DND-41 (cell line): ENCODE data around the gene MRPL17.

Source experiments
- EZH2 ChIP-seq: IDR thresholded peaks from 3 replicates; pipeline ENCODE4 v1.6.1; 2012; ENCODE audit warnings: borderline replicate concordance, low read depth, mild to moderate bottlenecking, moderate library complexity, low read length, inconsistent platforms; ENCODE audit not compliant: severe bottlenecking
- TF ChIP-seq, protein P1 (sequence below): IDR thresholded peaks from 2 replicates; pipeline ENCODE4 v1.5.1; 2012; ENCODE audit warnings: borderline replicate concordance, low read length, moderate library complexity, mild to moderate bottlenecking; ENCODE audit not compliant: poor library complexity, severe bottlenecking; ENCODE audit errors: extremely low read depth

- TF ChIP-seq, protein P1, sequence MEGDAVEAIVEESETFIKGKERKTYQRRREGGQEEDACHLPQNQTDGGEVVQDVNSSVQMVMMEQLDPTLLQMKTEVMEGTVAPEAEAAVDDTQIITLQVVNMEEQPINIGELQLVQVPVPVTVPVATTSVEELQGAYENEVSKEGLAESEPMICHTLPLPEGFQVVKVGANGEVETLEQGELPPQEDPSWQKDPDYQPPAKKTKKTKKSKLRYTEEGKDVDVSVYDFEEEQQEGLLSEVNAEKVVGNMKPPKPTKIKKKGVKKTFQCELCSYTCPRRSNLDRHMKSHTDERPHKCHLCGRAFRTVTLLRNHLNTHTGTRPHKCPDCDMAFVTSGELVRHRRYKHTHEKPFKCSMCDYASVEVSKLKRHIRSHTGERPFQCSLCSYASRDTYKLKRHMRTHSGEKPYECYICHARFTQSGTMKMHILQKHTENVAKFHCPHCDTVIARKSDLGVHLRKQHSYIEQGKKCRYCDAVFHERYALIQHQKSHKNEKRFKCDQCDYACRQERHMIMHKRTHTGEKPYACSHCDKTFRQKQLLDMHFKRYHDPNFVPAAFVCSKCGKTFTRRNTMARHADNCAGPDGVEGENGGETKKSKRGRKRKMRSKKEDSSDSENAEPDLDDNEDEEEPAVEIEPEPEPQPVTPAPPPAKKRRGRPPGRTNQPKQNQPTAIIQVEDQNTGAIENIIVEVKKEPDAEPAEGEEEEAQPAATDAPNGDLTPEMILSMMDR: no peak
- TF ChIP-seq EZH2: no peak
Measured at GRCh38 chr11:6634534-6634933, 48.6 kb downstream of the MRPL17 start.
